Kidney epithelial cell (primary cell): ENCODE results near the gene DGKI. TPM values are rescaled to one million over a fixed set of nuclear protein-coding genes. Genes with fewer than 3 reads are reported as not detected.
A peak's percentile ranks its signal among the peaks of the same experiment; 100 is the strongest.

ENCODE experiments used
- DNase-seq: peaks from one replicate; pipeline ENCODE4 v3.0.0-alpha.2; 2010; ENCODE audit warnings: low read depth
- H3K27me3 ChIP-seq: 2 replicates; pipeline ENCODE4 v1.6.0; 2011; ENCODE audit warnings: low read length; ENCODE audit not compliant: control insufficient read depth, insufficient read depth
- H3K36me3 ChIP-seq: 2 replicates; pipeline ENCODE4 v1.5.1; 2011; ENCODE audit warnings: low read length; ENCODE audit not compliant: control insufficient read depth, insufficient read depth
- H3K4me3 ChIP-seq: 2 replicates; pipeline ENCODE4 v1.5.1; 2011; ENCODE audit warnings: low read depth, mild to moderate bottlenecking, control low read depth, low read length
- CTCF ChIP-seq: IDR thresholded peaks from 2 replicates; pipeline ENCODE4 v1.5.1; 2011; ENCODE audit warnings: mild to moderate bottlenecking, moderate library complexity, low read length, control low read depth, inconsistent platforms; ENCODE audit not compliant: insufficient read depth, poor library complexity, severe bottlenecking
- total RNA-seq: library from RNA; depleted of rRNA; stranded (reverse); fragments of >200 nt; gene quantifications from 2 replicates; pipeline ENCODE4 v1.2.3, GENCODE V29; 2015

DGKI gene
- total RNA-seq = 3.5 and 6.4 TPM in 2 replicates

- no peak for DNase-seq
- H3K27me3 ChIP-seq = peaks cover 18% of the 10 kb centered on the region
- TF ChIP-seq CTCF = no peak
These were observed at the start of gene DGKI for GRCh38 chr7:137846827-137847567. Gene DGKI (minus strand): TSS chr7:137846974.

GRCh38 chr7:137895301-137896221, 48.8 kb upstream of the DGKI start:
- no peak for TF ChIP-seq CTCF
- H3K4me3 ChIP-seq = no peak overlapping the region
- no peak for DNase-seq
- peaks cover 2% of the 10 kb centered on the region for H3K36me3 ChIP-seq
- H3K27me3 ChIP-seq = no peaks in the 10 kb centered on the region

More at GRCh38 chr7:137846827-137847567, at the start of gene DGKI:
- Histone ChIP-seq H3K36me3 (no peaks in the 10 kb centered on the region), H3K4me3 (peak within 1 kb of the TSS; percentile 41)

DNA sequence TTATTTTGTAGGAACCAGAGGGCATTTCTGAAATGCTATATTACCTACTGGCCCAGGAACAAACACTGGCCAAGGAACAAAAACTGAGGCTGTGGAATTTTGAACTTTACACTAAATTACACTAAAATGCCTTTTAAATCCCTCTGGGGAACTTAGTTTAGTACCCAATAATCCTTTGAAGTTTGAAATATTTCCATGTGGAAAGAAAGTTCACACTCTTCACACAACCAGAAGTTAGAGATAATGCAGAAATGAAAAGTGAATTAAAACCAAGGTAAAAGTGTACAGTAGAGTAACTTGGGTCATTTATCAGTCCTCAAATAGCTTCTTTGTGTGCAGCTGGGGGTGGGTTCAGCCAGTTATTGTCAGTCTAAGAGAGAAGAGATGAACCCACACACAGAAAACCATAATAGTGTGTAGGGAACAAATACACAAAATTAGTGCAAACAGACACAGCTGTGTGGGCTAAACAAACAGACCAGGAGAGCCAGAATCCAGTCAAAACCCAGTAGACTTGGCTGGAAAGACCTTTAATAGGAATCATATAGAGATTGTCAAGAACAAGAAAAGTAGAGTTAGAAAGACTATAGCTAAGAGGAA, 46.5 kb upstream of the DGKI start:
- Histone ChIP-seq H3K4me3 (no peak overlapping the region), H3K36me3 (peaks cover 2% of the 10 kb centered on the region), H3K27me3 (no peaks in the 10 kb centered on the region)
- no peak for DNase-seq
- TF ChIP-seq CTCF = no peak

DNA sequence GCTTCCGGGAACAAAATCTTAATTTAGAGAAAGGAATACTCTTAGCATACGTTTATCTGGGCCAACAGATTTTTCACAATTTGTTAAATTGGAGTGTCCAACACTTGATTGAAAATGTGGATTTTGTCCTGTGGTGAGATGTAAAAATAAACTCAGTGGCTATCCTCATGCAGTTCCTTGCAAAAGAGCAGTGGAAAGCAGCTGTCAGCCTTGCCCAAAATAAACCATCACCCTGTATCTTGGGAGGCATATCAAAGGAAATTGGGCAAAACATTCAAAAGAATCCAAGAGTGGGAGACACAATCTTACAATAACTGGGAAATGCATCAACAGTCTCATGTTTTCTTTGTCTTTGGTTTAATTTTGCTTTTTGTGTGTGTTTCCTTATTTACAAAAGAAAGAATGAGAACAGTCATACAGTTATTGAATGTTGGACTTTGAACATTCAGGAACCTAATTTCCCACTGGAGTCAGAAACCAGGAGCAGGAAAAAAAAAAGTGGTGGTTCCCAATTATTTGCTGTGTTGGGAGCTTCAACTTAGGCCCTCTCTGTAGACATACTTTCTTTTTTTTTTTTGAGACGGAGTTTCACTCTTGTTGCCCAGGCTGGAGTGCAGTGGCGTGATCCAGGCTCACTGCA, 44.4 kb upstream of the DGKI start:
- no peak for TF ChIP-seq CTCF
- H3K36me3 ChIP-seq = peaks cover 2% of the 10 kb centered on the region
- H3K4me3 ChIP-seq = no peak overlapping the region
- H3K27me3 ChIP-seq = no peaks in the 10 kb centered on the region
- no peak for DNase-seq

DNA sequence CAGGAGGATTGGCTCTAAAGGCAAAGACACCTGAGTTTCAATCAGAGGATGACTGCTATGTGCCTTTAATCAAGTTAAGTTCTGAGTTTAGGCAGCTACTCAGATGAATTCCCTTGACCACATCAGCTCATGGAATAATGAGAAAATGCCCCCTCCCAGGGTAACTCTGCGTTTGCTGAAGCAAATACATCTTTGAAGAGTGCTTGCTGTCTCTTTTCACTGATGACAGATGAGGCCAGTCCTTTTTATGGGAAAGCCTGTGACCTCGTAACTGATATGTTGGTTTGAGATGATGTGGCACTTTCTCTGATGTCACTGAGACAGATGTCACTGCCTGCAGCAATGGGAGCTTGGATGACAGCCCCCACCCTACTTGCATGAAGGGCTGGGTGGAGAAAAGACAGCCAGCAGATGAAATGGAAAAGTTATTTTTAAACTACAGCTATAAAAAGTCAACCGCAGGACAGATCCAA, 43.7 kb upstream of the DGKI start:
- Histone ChIP-seq H3K4me3 (no peak overlapping the region), H3K36me3 (peaks cover 2% of the 10 kb centered on the region)
- no peak for DNase-seq

More for the DNA sequence above, 43.7 kb upstream of the DGKI start:
- no peak for TF ChIP-seq CTCF
- no peaks in the 10 kb centered on the region for H3K27me3 ChIP-seq
